ENCODE measurements around the gene CDC25B.

CDC25B gene

DNA sequence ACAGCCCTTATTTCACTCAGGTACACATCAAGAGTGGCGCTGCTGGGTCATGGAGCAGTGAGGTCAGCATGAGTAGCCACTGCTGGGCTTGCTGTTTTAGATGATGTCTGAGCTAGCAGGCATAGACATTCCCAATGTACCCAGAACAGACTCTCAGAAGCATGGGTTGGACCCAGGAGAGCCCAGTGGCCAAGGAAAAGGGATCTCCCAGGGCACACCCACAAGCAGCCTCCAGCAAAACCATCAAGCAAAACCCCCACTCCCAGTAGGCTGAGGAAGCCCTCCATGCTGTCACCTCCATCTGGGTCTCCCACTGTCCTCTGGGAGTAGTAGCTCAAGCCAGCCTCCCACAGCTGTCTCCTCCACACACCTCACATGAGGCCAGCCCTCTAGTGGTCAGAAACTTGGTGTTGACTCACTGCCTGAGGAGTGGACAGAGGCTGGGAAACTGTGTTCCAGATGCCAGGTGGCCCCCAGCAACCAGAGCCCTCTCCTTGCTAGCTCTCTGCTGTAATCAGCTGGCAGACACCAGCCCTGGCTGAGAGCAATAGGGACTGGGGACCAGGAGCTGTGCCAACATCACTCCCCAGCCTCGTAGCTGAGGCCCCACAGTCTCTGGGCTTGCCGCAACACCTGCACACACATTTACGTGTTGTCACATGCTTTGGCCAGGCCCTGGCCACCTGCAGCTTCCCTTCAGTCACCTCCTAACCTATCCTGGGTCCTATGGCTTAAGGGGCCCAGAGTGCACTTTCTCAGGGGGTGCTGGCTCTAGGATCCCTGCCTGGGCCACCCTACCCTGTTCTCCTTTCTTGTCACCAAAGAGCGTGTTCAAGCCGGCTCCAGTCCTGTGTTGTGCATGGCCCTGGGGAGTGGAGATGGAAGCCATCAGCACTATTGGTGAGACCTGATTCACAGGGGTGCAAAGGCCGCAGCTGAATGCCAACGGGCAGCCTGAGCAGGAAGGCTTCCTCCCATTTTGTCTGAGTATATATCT is 22.3 kb downstream of the CDC25B start (continued):
- TF ChIP-seq, protein P1, sequence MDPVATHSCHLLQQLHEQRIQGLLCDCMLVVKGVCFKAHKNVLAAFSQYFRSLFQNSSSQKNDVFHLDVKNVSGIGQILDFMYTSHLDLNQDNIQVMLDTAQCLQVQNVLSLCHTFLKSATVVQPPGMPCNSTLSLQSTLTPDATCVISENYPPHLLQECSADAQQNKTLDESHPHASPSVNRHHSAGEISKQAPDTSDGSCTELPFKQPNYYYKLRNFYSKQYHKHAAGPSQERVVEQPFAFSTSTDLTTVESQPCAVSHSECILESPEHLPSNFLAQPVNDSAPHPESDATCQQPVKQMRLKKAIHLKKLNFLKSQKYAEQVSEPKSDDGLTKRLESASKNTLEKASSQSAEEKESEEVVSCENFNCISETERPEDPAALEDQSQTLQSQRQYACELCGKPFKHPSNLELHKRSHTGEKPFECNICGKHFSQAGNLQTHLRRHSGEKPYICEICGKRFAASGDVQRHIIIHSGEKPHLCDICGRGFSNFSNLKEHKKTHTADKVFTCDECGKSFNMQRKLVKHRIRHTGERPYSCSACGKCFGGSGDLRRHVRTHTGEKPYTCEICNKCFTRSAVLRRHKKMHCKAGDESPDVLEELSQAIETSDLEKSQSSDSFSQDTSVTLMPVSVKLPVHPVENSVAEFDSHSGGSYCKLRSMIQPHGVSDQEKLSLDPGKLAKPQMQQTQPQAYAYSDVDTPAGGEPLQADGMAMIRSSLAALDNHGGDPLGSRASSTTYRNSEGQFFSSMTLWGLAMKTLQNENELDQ (tag by site-specific recombination; IDR thresholded peaks at IDR 0.05; ENCODE audit: low read depth) = no peak
- TF ChIP-seq ZNF423 (tag by site-specific recombination; IDR thresholded peaks at IDR 0.05) (no peak), ZNF404 (tag by site-specific recombination; IDR thresholded peaks at IDR 0.05) (no peak), ZNF704 (tag by site-specific recombination; IDR thresholded peaks at IDR 0.05) (no peak), GLIS1 (tag by site-specific recombination; IDR thresholded peaks at IDR 0.05) (peak; percentile 69), ZNF140 (tag by site-specific recombination; IDR thresholded peaks at IDR 0.05) (no peak), OVOL3 (tag by site-specific recombination; IDR thresholded peaks at IDR 0.05) (no peak), SP2 (tag by site-specific recombination; IDR thresholded peaks at IDR 0.05) (no peak), SETDB1 (IDR thresholded peaks at IDR 0.05; ENCODE audit: insufficient read length, low read length) (no peak), ZBTB8A (tag by site-specific recombination; IDR thresholded peaks at IDR 0.05) (no peak), ZFHX2 (tag by site-specific recombination; conservative IDR thresholded peaks at IDR 0.05) (peak; percentile 84), ZNF658 (tag by site-specific recombination; IDR thresholded peaks at IDR 0.05) (no peak), ZNF214 (tag by site-specific recombination; IDR thresholded peaks at IDR 0.05; ENCODE audit: borderline replicate concordance) (no peak), ZNF354C (tag by site-specific recombination; IDR thresholded peaks at IDR 0.05; ENCODE audit: borderline replicate concordance, low read depth) (no peak), ZNF248 (tag by site-specific recombination; IDR thresholded peaks at IDR 0.05) (no peak), ZNF654 (tag by site-specific recombination; IDR thresholded peaks at IDR 0.05; ENCODE audit: low read depth) (no peak), ZFP37 (tag by site-specific recombination; IDR thresholded peaks at IDR 0.05) (no peak), ZBTB26 (tag by site-specific recombination; optimal IDR thresholded peaks at IDR 0.05) (no peak), ZIC2 (tag by site-specific recombination; IDR thresholded peaks at IDR 0.05) (peak; percentile 35; the same call in 1 of the 2 replicates), ZBTB44 (tag by site-specific recombination; IDR thresholded peaks at IDR 0.05) (no peak), ZNF629 (tag by site-specific recombination; IDR thresholded peaks at IDR 0.05) (no peak), ZNF121 (tag by site-specific recombination; IDR thresholded peaks at IDR 0.05) (no peak), ZNF837 (tag by site-specific recombination; IDR thresholded peaks at IDR 0.05) (no peak), ZNF670 (tag by site-specific recombination; IDR thresholded peaks at IDR 0.05; ENCODE audit: low read depth) (no peak), ZBTB6 (tag by site-specific recombination; IDR thresholded peaks at IDR 0.05) (no peak), KLF10 (tag by site-specific recombination; IDR thresholded peaks at IDR 0.05) (no peak), ZNF747 (tag by site-specific recombination; IDR thresholded peaks at IDR 0.05) (no peak), ZNF768 (tag by site-specific recombination; IDR thresholded peaks at IDR 0.05) (no peak), ZNF785 (tag by site-specific recombination; IDR thresholded peaks at IDR 0.05) (no peak), ZNF221 (tag by site-specific recombination; IDR thresholded peaks at IDR 0.05; ENCODE audit: borderline replicate concordance) (no peak), ZNF548 (tag by site-specific recombination; IDR thresholded peaks at IDR 0.05) (no peak)
- TF ChIP-seq, protein P2, sequence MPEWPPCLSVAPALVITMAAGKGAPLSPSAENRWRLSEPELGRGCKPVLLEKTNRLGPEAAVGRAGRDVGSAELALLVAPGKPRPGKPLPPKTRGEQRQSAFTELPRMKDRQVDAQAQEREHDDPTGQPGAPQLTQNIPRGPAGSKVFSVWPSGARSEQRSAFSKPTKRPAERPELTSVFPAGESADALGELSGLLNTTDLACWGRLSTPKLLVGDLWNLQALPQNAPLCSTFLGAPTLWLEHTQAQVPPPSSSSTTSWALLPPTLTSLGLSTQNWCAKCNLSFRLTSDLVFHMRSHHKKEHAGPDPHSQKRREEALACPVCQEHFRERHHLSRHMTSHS (tag by site-specific recombination; IDR thresholded peaks at IDR 0.05) = no peak

Data from HEK293 (cell line).